Cerebellar cortex (tissue), 1 donor: ENCODE results near the gene NAIF1.
A peak's percentile ranks its signal among the peaks of the same experiment; 100 is the strongest.
"Not testable (repeated sequence)": the region's sequence is repeated elsewhere in the genome, so short reads cannot be mapped to it uniquely, and the experiment has no call there.

Experiments used
- DNase-seq: peaks from one replicate; pipeline ENCODE4 v3.0.0-alpha.2; 2015; ENCODE audit warnings: low spot score

Gene NAIF1

DNA sequence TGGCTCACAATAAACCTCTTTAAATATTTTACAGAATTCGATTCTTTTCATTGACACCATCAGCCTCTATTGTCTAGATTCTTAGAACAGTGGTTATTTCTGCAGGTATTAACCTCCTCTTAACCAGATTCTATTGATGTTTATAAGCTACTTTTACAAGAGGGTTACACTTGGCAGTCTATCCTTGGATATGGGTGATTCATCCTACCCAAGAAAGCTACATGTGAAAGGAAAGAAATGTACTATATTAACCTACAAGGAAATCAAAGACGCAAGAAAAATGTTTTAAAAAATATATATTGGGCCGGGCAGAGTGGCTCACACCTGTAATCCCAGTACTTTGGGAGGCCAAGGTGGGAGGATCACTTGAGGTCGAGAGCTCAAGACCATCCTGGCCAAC lies 17.6 kb upstream of the NAIF1 start:
- no peak for DNase-seq

DNA sequence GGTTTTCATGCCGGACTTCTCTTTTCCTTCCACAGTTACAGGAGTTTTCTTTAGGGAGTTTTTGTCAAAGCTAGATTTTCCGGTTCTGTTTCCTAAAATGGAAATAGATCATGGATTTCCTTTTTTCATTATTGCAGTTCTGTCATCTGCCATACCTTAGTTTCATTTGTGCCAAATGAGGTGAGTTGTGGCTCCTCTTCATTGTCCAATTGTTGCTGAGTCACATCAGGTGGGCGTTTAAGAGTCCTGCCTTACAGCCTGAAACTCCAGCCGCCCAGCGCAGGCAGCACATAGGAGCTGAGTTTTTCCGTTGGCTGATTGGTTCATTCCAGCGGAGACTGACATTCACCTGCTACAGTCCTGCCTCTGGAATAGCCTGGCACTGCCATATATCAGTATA lies 15.0 kb upstream of the NAIF1 start:
- no peak for DNase-seq

DNA sequence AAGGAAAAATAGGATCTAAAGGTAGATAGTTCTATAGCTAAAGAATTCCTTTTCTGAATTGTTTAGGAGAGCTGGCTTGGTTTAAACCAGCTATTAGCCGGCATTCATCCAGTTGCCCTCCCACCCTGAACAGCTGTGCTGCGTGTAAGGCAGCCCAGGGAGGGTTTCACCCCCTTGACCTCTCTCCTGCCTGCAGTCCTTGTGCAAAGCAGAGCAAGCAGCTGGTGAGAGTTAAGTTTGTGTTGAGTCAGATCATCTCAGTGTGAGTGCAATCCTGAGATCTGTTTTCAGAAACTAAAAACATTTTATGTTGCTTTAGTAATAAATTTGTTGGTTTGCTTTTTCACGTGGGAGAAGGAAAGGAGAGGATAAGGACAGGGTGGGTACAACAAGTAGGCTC lies 13.9 kb upstream of the NAIF1 start:
- no peak for DNase-seq

DNA sequence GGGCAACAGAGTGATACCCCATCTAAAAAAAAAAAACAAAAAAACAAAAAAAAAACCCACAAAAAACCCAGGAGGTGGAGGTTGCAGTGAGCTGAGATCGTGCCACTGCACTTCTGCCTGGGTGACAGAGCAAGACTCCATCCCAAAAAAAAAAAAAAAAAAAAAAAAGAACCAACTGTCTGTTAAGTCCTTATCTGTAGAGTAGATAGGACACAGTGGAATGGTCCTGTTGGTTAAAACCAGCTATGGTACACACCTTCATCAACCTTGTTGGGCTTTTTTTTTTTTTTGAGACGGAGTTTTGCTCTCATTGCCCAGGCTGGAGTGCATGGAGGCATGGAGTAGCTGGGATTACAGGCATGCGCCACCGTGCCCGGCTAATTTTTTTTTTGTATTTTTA lies 13.1 kb upstream of the NAIF1 start:
- DNase-seq, result no peak

DNA sequence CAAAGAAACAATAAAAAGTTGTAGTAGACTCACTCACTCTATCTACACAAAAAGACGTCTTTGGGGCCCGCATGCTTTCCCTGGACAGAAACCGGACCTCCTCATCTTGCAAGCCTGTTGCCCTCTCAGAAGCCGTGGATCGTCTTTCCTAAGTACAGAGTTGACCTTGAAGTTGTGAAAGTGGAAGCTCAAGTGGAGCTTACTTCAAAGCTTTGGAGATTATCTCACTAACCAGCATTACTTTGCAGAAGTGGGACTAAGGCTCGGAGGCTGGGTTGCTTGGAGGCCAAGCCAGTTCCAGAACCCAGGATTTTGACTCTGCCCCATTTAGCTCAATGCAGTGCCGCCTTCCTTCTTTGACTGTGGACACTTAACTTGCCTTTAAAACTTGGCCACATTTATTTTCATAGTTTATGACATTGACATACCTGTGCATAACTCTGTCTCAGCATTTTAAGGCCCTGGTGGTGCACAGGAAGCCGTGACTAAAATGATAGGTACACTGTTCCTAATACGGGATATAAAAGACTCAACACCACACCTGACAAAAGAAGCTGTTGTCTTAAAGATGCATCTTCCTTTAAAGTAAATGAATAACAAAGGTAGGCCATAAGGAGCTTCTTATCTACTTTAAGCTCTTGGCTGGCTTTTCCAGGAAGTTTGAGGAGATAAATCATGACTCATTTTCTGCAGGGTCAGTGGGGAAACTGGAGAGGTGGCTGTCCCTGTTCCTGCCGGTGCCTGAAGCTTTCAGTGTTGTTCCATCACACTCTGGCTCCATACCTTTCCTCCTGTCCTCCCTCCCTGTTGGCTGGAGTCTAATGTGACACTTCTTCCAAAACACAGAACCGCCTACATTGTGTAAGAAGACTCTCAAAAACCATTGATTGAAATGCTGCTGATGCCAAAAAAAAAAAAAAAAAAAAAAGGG lies 11.6 kb upstream of the NAIF1 start:
- DNase-seq, result no peak

DNA sequence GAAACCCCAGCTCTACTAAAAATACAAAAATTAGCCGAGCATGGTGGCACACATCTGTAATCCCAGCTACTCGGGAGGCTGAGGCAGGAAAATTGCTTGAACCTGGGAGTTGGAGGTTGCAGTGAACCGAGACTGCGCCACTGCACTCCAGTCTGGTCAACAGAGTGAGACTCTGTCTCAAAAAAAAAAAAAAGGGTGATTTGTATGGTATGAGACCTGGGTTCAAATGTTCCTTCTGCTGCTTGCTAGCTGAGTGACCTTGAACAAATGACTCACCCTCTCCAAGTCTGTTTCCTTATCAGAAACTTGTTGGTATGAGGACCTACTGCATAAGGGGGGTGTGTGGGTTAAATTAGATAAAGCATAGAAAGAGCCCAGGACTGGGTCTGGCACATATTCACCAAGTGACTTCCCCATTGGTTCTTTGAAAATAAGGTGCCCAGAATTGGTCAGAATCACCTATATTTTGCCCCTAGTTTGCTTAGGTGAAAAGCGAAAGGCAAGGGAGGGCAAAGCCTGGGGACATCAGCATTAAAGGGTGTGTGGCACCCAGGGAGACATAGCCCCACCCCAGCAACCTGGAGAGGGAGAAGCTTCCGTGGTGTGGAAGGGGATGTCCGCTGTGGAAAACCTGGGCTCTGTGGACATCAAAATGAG lies 10.9 kb upstream of the NAIF1 start:
- no peak for DNase-seq

DNA sequence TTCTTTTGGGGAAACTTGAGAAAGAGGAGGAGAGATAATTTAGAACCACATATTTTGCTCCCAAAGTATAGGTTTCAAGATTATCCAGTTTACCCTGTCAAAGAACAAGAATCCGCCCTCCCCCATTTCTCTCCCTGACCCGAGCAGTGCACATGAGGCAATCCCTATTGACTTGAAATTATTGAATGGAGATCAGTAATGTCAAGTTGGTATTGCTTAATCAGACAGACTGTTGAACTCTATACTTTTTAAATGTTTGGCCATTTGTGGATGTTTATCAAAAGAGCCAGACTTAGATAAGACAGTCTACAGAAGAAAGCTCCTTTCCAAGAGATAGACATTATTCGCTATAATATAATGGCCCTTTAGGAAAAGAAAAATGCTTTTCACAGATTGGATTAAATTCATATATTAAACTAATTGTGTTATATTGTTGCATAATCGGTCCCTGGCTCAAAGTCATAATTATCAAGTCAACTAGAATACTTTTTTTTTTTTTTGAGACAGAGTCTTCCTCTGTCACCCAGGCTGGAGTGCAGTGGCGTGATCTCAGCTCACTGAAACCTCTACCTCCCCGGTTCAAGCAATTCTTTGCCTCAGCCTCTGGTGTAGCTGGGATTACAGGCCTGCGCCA lies 6.2 kb upstream of the NAIF1 start:
- DNase-seq, result no peak

DNA sequence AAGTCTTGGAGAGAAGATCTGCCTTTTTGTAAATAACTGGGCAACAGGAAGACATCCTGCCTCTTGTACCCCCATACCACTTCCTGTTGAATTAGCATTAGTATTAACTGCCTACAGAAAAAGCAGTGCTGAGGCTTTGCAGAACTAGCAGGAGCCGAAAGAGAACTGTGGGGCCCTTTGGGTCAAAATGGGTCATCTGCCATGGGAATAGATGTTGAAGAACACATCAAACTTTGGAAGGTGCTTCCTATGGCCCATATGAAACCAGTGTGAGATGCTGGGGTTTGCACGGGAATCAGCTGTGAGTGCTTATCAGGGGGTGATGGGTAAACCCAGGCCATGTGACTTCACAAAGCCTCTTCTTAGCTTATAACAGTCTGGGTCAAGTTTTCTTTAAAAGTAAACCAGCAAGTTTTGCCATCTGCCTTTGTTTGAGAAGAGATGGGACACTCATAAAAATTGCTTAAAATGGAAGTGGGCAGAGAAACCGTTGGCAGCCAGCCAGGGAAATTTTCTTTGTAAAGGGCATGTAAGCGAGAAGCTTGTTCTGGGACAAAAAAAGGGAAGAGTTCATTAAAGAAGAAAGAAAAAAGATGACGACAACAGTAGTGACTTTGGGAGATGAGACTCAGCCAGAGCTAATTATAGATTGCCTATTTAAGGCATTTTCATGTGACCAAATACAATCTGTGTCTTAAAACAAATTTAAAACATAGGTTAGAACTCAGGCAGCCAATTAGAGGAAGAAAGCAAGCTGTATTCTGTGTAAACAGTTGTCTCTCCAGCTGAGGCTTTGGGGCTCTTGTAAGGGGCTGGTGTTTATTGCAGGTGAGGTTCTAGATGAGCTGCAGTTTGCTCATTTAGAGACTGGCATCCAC lies 5.3 kb upstream of the NAIF1 start:
- DNase-seq, result peak; percentile 45

DNA sequence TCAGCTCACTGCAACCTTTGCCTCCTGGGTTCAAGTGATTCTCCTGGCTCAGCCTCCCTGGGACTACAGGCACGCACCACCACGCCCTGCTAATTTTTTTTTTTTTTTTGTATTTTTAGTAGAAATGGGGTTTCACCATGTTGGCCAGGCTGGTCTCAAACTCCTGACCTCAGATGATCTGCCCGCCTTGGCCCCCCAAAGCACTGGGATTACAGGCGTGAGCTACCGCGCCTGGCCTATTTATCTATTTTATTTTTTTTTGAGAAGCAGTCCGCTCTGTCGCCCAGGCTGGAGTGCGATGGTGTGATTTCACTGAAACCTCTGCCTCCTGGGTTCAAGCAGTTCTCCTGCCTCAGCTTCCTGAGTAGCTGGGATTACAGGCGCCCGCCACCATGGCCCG lies 4.4 kb upstream of the NAIF1 start:
- not testable (repeated sequence) for DNase-seq

DNA sequence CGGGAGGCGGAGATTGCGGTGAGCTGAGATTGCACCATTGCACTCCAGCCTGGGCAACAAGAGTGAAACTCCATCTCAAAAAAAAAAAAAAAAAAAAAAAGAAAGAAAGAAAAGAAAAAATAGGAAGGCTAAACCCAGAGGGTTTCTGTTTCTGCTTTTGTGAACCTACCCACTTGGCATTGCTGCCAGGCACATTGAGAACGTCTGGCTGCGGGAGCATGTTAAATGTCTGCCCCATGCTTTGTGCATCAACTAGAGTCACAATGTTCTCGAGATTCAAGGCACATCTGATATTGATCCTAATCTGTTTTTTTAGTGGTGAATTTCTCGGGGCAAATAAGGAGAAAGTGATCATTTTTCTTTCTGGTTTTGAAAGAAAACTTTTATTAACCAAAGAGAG lies 3.8 kb upstream of the NAIF1 start:
- DNase-seq, result no peak

DNA sequence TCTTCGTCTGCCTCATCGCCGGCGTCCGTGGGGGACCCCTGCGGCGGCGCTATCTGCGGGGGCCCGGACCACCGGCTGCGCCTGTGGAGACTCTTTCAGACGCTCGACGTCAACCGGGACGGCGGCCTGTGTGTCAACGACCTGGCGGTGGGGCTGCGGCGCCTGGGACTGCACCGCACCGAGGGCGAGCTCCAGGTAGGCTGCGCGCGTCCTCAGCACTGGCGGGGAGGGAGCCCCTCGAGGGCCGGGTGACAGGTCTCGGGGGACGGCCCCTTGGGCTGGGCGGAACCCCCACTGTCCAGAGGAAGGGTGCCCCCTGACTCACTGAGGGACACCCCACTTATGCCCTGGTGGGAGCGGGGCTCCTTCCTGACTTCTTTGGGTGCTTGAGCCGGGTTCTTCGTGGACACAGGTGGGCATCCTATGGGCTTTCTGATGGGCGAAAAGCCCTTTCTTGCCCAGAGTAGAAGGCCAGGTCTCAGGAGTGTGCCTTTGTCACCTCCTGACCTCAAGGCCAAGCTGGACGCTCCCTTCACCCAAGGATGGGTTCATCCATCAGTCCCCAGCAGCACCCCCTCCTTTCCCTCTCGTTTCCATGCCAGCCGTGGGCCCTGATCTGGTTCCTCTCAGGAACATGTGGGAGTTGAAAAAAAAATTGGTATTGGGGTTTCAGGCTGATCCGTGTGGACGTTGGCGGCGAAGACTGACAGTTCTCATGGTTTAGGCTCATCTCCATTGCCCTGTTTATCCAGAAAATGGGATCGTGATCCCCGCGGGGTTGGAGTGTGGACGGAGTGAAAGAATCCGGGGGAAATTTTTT lies 1.5 kb upstream of the NAIF1 start:
- no peak for DNase-seq

DNA sequence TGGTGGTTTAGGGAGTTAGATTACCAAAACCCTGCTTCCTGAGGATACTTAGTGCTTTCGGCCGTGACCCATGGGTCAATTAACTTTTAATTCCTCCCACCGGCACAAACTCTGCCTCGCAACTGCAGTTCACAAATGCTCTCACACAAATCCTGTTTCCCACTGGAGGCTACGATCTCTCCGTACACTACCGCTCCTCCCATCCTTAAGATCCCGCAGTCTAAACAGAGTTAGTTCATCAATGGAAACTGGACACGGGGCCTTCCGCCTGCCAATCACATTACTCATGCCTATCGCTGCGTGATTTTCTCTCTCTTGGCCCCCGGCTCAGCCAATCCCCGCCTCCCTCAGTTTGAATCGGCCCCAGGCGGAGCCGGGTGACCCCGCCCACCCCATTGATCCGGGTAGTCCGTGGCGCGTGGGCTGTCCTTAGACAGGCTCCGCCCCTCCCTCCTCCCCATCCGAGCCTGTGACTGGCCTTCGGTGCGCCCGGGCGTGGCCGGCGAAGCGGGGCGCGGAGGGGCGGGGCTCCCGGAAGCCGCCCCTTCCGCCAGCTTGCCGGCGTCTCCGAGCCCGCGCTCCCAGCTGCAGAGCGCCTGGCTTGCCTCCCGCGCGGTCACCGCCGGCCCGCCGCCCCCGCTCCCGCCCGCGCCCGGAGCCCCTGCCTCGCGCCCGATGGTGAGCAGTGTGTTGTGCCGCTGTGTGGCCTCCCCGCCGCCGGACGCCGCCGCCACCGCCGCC lies 695 bp upstream of the NAIF1 start, which contains the start of gene SLC25A25:
SLC25A25 (plus strand) TSS at position 588 of the 741 bp plus-strand sequence; CDS start at position 676, 88 bp downstream.
- peak; percentile 99 for DNase-seq

DNA sequence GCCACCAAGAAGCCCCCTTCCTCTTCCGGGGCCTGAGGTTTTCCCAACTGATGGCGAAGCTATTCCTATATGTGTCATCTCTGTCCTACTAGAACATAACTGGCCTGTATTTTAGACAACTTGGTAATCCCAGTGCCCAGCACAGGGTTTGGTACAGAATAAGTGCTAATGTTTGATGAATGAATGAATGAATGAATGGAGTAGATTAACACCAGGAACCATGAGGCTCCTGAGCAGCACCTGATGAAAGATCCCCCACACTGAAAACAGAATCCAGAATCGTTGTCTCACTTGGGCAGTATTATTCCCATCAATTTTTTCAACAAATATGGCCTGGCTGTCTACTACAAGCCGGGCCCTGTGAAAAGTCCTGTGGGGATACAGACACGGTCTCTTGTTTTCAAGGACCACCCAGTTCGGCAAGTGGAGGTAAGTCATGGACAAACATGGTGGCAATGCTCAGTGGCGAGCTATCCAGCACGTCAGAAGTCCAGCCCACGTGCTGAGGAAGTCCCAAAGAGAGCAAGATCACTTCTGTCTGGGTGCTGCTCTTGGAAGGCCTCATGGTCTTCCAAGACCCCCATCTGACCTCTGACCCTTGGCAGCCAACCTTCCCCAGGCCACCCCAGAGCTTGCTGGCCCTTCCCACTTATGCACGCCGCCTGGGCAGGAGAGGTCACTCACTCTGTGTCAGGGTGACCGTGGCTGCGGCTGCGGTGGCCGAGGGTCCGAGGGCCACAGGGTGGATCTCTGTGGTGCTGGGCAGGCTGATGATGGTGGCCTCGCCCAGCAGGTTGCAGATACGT lies 1.0 kb downstream of the NAIF1 start:
- no peak for DNase-seq

DNA sequence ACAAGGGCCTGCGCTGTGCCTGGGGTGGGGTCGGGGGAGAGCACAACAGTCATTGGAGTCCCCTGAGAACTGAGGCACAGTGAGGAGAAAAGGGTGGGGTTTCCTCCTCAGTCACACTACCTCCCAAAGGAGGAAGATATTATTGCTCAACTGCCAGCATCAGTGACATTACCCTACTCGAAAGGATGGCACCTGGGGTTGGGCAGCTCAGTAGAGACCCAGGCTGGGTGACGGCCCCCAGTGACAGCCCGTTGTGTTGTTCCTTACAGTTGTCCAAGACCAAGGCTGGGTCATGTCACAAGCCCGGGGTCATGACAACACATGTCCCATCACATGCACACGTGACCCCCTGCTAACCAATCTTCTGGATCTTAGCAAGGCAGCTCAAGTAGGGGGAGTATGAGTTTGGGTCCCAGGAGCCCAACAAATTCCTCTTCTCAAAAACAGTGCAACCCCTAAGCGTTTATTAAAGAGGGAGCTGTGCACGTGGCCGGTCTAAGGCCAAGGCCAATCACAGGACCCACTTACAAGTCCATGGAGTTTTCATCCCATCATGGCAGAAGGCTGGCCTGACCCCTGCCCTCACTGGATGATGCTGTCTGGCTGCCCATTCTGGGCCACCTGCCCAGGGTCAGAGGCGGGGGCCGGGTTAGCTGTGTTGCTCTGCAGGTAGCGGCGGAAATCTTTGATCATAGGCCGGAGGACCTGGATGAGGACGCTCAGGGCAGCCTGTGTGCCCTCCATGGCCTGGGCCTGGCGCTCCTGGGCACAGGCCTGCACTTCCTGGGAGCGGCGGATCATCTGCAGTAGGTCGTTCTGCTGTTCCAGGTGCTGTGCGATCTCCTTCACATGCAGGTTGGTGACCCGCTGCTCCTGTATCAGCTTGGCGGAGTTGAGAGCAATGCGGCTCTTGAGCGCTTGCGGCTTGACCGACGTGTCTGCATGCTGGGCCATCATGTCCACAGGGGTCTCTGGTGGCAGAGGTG lies 4.0 kb downstream of the NAIF1 start:
- no peak for DNase-seq

DNA sequence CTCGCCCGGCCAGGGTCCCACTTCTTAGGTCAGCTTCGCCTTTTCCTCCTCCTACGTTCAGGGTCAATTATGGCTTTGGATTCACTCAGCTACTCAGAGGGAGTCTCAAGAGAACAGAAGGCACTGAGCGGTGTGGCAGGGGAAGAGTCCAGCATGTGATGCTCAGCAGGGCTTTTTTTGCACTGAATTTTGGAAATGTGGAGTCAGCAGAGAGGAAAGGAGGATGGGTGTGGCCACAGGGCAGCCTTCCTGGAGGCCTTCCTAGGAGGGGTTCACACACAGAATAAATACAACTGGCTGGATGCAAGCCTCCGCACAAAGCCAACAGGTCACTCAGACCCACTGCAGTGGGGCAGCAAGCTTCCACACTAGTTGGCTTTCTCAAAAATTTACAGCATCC lies 4.8 kb downstream of the NAIF1 start:
- DNase-seq, result no peak

DNA sequence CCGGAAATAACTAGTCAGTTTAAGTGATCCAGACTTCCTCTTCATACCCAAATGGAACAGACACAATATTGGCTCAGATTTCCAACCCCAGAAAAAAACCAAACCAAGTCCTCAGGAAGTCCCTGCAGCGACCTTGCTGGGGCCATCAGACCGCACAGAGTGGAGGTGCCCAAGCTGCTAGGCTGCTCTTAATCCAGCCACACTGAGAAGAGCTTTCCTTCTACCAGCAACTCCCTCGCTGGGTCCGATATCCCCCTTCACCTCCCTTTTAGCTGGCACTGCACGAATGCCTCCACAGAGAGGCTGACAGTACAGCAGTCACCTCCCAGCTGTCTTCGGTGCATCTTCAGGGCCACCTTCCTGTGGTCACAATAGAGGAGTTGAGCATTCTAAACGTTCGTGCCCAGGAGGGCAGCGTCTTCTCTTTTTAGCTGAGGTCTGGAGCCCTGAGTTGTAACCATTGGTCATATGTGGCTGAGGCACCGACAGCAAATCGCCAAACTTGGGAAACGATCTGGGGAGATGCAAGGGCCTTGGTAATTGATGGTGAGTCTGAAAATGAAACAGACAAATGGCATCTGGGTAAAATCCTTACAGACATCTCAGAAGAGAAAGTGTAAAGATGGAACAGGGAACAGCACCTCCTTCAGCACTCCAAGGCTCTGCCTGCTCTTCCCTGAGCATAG lies 5.7 kb downstream of the NAIF1 start:
- no peak for DNase-seq

DNA sequence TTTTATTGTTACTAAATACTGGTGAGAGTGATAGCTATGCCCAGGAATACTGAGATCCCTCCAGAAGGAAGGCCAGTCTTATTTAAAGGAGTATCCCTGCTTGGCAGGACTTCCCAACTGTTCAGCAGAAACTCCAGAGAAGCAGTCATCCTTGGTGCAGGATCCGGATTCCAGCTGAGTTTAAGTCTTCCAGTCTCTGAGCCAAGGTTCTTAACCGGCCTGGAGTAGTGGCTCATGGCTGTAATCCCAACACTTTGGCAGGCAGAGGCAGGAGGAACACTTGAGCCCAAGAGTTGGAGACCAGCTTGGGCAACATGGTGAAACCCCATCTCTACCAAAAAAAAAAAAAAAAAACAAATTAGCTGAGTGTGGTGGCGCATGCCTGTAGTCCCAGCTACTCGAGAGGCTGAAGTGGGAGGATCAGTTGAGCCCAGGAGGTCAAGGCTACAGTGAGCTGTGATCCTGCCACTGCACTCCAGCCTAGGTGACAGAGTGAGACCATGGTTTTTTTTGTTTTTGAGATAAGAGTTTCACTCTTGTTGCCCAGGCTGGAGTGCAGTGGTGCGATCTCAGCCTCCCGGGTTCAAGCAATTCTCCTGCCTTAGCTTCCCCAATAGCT lies 7.6 kb downstream of the NAIF1 start:
- DNase-seq, result no peak
